Uterus (tissue), 2 donors: ENCODE data around the gene TRAFD1.

Experiments
- POLR2A ChIP-seq, 2 donors: fragments of 450-650 bp; IDR thresholded peaks; one replicate each; pipeline ENCODE4 v1.6.1; 2016; ENCODE audit warnings: antibody characterized with exemption in 2 of 2, mild to moderate bottlenecking in 1 of 2, moderate library complexity in 1 of 2
- TF ChIP-seq, protein P1 (sequence below), 4 experiments: fragments of 200-600 bp in 2 of 4; fragments of 450-650 bp in 2 of 4; sonication (generic) in 2 of 4; IDR thresholded peaks; one replicate each; pipeline ENCODE4 v1.5.1; 2016 to 2019; ENCODE audit warnings: antibody characterized with exemption in 4 of 4, mild to moderate bottlenecking in 2 of 4, moderate library complexity in 1 of 4

DNA sequence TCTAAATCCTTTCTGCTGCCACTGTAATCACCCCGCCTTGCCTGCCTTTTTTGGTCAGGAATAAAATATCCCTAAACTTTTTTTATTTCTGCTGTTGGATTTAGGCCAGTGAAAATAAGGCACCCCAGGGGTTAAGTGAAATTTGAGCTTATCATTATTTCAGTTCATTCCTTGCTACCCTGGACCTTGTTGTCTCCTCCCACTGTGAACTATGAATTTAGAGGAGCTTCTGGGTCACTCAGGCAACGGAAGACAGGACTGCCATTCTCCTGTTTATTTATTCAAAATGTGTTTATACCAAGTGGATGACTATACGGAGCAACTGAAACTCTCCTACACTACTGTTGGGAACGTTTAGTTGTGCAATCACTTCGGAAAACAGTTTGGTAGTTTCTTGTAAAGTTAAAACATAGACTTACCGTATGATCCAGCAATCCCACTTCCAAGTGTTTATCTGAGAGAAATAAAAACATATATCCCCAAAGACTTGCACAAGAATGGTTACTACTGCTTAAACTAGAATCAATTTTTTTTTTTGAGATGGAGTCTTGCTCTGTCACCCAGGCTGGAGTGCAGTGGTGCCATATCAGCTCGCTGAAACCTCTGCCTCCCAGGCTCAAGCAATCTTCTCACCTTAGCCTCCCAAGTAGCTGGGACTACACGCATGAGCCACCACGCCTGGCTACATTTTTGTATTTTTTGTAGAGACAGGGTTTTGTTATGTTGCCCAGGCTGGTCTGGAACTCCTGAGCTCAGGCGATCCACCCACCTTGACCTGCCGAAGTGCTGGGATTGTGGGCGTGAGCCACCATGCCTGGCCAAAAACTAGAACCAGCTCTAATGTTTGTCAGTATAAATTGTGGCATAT is 2.3 kb upstream of the TRAFD1 start:
- TF ChIP-seq, protein P1, sequence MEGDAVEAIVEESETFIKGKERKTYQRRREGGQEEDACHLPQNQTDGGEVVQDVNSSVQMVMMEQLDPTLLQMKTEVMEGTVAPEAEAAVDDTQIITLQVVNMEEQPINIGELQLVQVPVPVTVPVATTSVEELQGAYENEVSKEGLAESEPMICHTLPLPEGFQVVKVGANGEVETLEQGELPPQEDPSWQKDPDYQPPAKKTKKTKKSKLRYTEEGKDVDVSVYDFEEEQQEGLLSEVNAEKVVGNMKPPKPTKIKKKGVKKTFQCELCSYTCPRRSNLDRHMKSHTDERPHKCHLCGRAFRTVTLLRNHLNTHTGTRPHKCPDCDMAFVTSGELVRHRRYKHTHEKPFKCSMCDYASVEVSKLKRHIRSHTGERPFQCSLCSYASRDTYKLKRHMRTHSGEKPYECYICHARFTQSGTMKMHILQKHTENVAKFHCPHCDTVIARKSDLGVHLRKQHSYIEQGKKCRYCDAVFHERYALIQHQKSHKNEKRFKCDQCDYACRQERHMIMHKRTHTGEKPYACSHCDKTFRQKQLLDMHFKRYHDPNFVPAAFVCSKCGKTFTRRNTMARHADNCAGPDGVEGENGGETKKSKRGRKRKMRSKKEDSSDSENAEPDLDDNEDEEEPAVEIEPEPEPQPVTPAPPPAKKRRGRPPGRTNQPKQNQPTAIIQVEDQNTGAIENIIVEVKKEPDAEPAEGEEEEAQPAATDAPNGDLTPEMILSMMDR (IDR thresholded peaks at IDR 0.05): no peak
- no peak for TF ChIP-seq POLR2A (IDR thresholded peaks at IDR 0.05)
